ENCODE results near the gene BMPR1A.
"Not testable (repeated sequence)": the region's sequence is repeated elsewhere in the genome, so short reads cannot be mapped to it uniquely, and the experiment has no call there.

Gene BMPR1A

GRCh38 chr10:86944471-86944870 is 188.1 kb downstream of the BMPR1A start:
- H3K4me1 Mint-ChIP-seq (ENCODE audit: low read depth), result no peaks in the 10 kb centered on the region
- no peaks in the 10 kb centered on the region for H3K27me3 Mint-ChIP-seq
- H3K36me3 Mint-ChIP-seq (ENCODE audit: low read depth), result no peaks in the 10 kb centered on the region
- H3K4me3 Mint-ChIP-seq, result no peak overlapping the region
- no peaks in the 10 kb centered on the region for H3K9me3 Mint-ChIP-seq
- H3K27ac Mint-ChIP-seq, result no peak overlapping the region

- H3K27me3 Mint-ChIP-seq, result no peaks in the 10 kb centered on the region
- H3K4me1 Mint-ChIP-seq (ENCODE audit: low read depth), result no peaks in the 10 kb centered on the region
- no peaks in the 10 kb centered on the region for H3K36me3 Mint-ChIP-seq (ENCODE audit: low read depth)
Observed at GRCh38 chr10:86944907-86945306, 188.5 kb downstream of the BMPR1A start.

GRCh38 chr10:86945361-86946212 is 189.2 kb downstream of the BMPR1A start:
- Mint-ChIP-seq H3K27me3 (no peaks in the 10 kb centered on the region), H3K4me1 (ENCODE audit: low read depth) (peaks cover 5% of the 10 kb centered on the region), H3K9me3 (no peaks in the 10 kb centered on the region), H3K27ac (no peak overlapping the region), H3K4me3 (no peak overlapping the region), H3K36me3 (ENCODE audit: low read depth) (no peaks in the 10 kb centered on the region)

More at GRCh38 chr10:86944907-86945306, 188.5 kb downstream of the BMPR1A start:
- no peak overlapping the region for H3K4me3 Mint-ChIP-seq
- no peaks in the 10 kb centered on the region for H3K9me3 Mint-ChIP-seq
- H3K27ac Mint-ChIP-seq, result no peak overlapping the region

DNA sequence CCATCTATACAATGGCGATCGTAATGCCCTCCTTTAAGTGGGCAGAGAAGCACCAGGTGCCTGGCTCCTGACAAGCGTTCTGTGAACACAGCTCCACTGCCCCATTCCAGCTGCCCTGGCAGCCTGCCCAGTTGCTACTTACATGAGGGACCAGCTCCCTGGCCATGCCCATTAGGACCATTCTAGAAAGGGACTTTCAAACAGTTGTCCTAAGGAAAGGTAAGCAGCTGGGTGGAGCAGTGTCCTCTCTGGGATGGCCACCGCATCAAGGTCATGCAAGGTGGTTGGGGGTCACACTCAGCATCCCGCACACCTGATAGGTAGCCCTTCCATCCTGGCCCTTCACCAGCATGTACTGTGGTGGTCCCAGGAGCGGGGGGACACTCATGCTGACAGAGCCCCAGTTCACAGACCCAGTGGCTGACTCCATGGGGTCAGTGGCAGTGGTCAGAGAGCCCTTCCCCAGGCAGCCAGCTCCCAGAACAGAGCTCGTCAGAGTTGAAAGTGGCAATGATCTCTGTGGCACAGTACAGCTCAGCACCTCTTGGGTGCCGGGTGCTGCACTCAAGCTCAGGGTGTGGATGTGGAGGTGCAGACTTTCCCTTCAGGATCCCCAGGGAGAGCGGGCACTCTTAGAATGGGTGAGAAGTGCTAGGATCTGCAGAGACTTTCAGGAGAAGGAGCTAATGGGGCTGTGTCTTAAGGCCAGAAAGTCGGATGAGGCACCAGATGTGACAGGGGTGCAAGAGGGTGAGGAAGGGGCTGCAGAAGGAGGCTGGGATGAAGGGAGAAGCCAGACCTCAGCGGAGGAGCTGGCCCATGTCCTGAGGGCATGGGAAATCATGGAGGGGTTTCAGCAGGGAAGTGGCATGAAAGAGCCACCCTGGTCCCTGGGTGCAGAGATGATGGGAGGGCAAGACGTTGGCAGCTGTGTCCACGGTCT is 190.1 kb downstream of the BMPR1A start:
- no peaks in the 10 kb centered on the region for H3K36me3 Mint-ChIP-seq (ENCODE audit: low read depth)
- H3K27me3 Mint-ChIP-seq, result no peaks in the 10 kb centered on the region
- H3K4me1 Mint-ChIP-seq (ENCODE audit: low read depth), result peaks cover 6% of the 10 kb centered on the region
- no peak overlapping the region for H3K4me3 Mint-ChIP-seq
- H3K9me3 Mint-ChIP-seq, result no peaks in the 10 kb centered on the region
- no peak overlapping the region for H3K27ac Mint-ChIP-seq

- not testable (repeated sequence) for H3K4me1 Mint-ChIP-seq (ENCODE audit: low read depth); H3K27me3 Mint-ChIP-seq; H3K4me3 Mint-ChIP-seq; H3K36me3 Mint-ChIP-seq (ENCODE audit: low read depth); H3K27ac Mint-ChIP-seq; H3K9me3 Mint-ChIP-seq
Observed at GRCh38 chr10:86947806-86948205, 191.4 kb downstream of the BMPR1A start.

- H3K4me3 Mint-ChIP-seq, result no peak overlapping the region
- H3K36me3 Mint-ChIP-seq (ENCODE audit: low read depth), result no peaks in the 10 kb centered on the region
- H3K27ac Mint-ChIP-seq, result no peak overlapping the region
- H3K27me3 Mint-ChIP-seq, result no peaks in the 10 kb centered on the region
- H3K9me3 Mint-ChIP-seq, result peaks cover 8% of the 10 kb centered on the region
- H3K4me1 Mint-ChIP-seq (ENCODE audit: low read depth), result peaks cover 6% of the 10 kb centered on the region
Observed at GRCh38 chr10:86950349-86950748, 193.9 kb downstream of the BMPR1A start.

GRCh38 chr10:86951184-86951761 is 194.9 kb downstream of the BMPR1A start:
- peaks cover 8% of the 10 kb centered on the region for H3K9me3 Mint-ChIP-seq
- no peaks in the 10 kb centered on the region for H3K27me3 Mint-ChIP-seq
- no peaks in the 10 kb centered on the region for H3K36me3 Mint-ChIP-seq (ENCODE audit: low read depth)
- H3K4me3 Mint-ChIP-seq, result no peak overlapping the region
- peaks cover 6% of the 10 kb centered on the region for H3K4me1 Mint-ChIP-seq (ENCODE audit: low read depth)
- no peak overlapping the region for H3K27ac Mint-ChIP-seq

- Mint-ChIP-seq H3K27me3 (no peaks in the 10 kb centered on the region), H3K9me3 (peaks cover 8% of the 10 kb centered on the region), H3K4me3 (no peak overlapping the region), H3K27ac (no peak overlapping the region), H3K4me1 (ENCODE audit: low read depth) (peaks cover 6% of the 10 kb centered on the region), H3K36me3 (ENCODE audit: low read depth) (no peaks in the 10 kb centered on the region)
Observed at GRCh38 chr10:86952106-86952505, 195.7 kb downstream of the BMPR1A start.

- not testable (repeated sequence) for H3K9me3 Mint-ChIP-seq; H3K36me3 Mint-ChIP-seq (ENCODE audit: low read depth); H3K27me3 Mint-ChIP-seq; H3K4me1 Mint-ChIP-seq (ENCODE audit: low read depth); H3K27ac Mint-ChIP-seq; H3K4me3 Mint-ChIP-seq
Observed at GRCh38 chr10:86952697-86953096, 196.3 kb downstream of the BMPR1A start.

- Mint-ChIP-seq H3K36me3 (ENCODE audit: low read depth) (no peaks in the 10 kb centered on the region), H3K4me1 (ENCODE audit: low read depth) (peaks cover 6% of the 10 kb centered on the region), H3K9me3 (peaks cover 8% of the 10 kb centered on the region), H3K4me3 (no peak overlapping the region), H3K27me3 (no peaks in the 10 kb centered on the region), H3K27ac (no peak overlapping the region)
Observed at GRCh38 chr10:86953747-86954680, 197.6 kb downstream of the BMPR1A start.

GRCh38 chr10:86954681-86955500 is 198.5 kb downstream of the BMPR1A start:
- Mint-ChIP-seq H3K27ac (no peak overlapping the region), H3K36me3 (ENCODE audit: low read depth) (no peaks in the 10 kb centered on the region), H3K9me3 (peaks cover 8% of the 10 kb centered on the region), H3K4me1 (ENCODE audit: low read depth) (peaks cover 6% of the 10 kb centered on the region), H3K4me3 (no peak overlapping the region), H3K27me3 (no peaks in the 10 kb centered on the region)

DNA sequence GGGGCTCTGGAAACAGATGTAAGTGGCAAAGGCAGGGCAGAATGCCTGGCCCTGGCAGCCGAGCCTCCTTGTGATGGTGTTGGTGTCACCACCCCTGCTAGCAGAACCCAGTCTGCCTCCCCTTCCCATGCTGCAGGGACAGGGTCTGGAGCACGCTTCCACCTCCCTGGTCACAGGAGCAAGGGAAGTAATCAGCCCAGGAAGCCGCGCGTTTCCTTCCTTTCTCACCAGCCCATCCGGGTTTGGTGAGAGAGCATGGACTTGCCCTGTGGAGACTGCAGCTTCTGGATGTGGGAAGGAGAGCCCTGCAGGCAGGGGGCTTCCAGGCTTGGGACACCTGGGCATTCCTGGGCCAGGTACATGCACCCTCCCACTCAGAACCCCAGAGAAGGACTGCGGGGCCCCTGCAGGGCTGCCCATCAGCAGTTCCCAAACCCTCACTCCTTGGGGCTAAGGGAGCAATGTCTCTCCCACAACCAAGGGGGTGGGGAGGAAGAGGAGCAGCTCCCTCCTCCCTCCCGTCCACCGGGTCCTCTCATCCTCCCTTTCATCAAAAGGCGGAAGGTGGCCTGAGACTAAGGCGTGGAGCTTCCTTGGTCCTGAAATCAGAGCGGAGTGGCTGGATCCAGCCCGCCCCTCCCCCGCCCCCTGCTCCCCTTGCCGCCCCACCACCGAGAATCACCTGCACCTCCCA is 199.2 kb downstream of the BMPR1A start:
- peaks cover 8% of the 10 kb centered on the region for H3K9me3 Mint-ChIP-seq
- H3K36me3 Mint-ChIP-seq (ENCODE audit: low read depth), result no peaks in the 10 kb centered on the region
- H3K4me3 Mint-ChIP-seq, result no peak overlapping the region
- no peaks in the 10 kb centered on the region for H3K27me3 Mint-ChIP-seq
- H3K27ac Mint-ChIP-seq, result no peak overlapping the region
- peaks cover under 1% of the 10 kb centered on the region for H3K4me1 Mint-ChIP-seq (ENCODE audit: low read depth)

GRCh38 chr10:86956195-86956847 is 199.9 kb downstream of the BMPR1A start:
- H3K4me1 Mint-ChIP-seq (ENCODE audit: low read depth), result no peaks in the 10 kb centered on the region
- no peaks in the 10 kb centered on the region for H3K36me3 Mint-ChIP-seq (ENCODE audit: low read depth)
- H3K4me3 Mint-ChIP-seq, result no peak overlapping the region
- peaks cover 8% of the 10 kb centered on the region for H3K9me3 Mint-ChIP-seq
- no peak overlapping the region for H3K27ac Mint-ChIP-seq
- H3K27me3 Mint-ChIP-seq, result no peaks in the 10 kb centered on the region

Measured in stimulated activated naive CD8-positive, alpha-beta T cell treated with anti-CD3 and anti-CD28 coated beads, Interleukin-15, Interleukin-2, amounts not matched to agents 100 ng/mL and 50 ng/mL, for 24 hours (primary cell).